ENCODE measurements around the gene OSTC. TPM values are rescaled to one million over a fixed set of nuclear protein-coding genes. Genes with fewer than 3 reads are reported as not detected.
A peak's percentile ranks its signal among the peaks of the same experiment; 100 is the strongest.

Gene OSTC
- 64.1 and 123 TPM in 2 replicates for total RNA-seq (2011; cell fraction: chromatin; rRNA removed; ENCODE audit: low replicate concordance)
- 68.4 and 89.2 TPM in 2 replicates for total RNA-seq (2011; cell fraction: nucleolus; rRNA removed)
- 127 and 150 TPM in 2 replicates for total RNA-seq (2011; cell fraction: nucleoplasm; rRNA removed)
- 93.8 and 112 TPM in 2 replicates for total RNA-seq (2014; rRNA removed)
- total RNA-seq (2014; rRNA removed; fragmentation: Illumina TruSeq; extraction: Trizol) = 235 and 252 TPM in 2 replicates
- 193 and 210 TPM in 2 replicates for total RNA-seq (2015; rRNA removed; fragmentation: Illumina TruSeq; extraction: Trizol)
- total RNA-seq (2021) = 143 and 174 TPM in 2 replicates
- polyA plus RNA-seq (2011; rRNA removed) = 225 and 241 TPM in 2 replicates
- 99.7 and 224 TPM in 2 replicates for polyA plus RNA-seq (2011; cell fraction: cytosol; rRNA removed)
- 32.2 and 80.8 TPM in 2 replicates for polyA plus RNA-seq (2011; cell fraction: nucleus; rRNA removed)
- polyA plus RNA-seq (2012) = 219 and 283 TPM in 2 replicates
- polyA plus RNA-seq (2014; fragmentation: Illumina TruSeq; extraction: Trizol) = 235 and 258 TPM in 2 replicates
- 100 to 1,000 TPM; 851 to 966 TPM for polyA plus RNA-seq (2014; fragmentation: Nextera tagmentation; extraction: Ambion mirVana)
- 177 and 182 TPM in 2 replicates for polyA plus RNA-seq (2014; rRNA removed)
- 125 and 140 TPM in 2 replicates for polyA minus RNA-seq (2011; rRNA and poly(A)+ RNA removed)
- 50.4 and 56.3 TPM in 2 replicates for polyA minus RNA-seq (2011; cell fraction: cytosol; rRNA and poly(A)+ RNA removed)
- 24.9 and 58.4 TPM in 2 replicates for polyA minus RNA-seq (2011; cell fraction: nucleus; rRNA and poly(A)+ RNA removed)
- Bru-seq, nascent RNA = percentile 93 among the genes with signal in this experiment
- percentile 96 among the genes with signal in this experiment for BruChase-seq, experiment 1, labeled RNA remaining after a 2-hour chase
- percentile 96 among the genes with signal in this experiment for BruChase-seq, experiment 2, labeled RNA remaining after a 6-hour chase
- long read RNA-seq, experiment 1, transcript OSTC-205 (3 exons, 876 nt) = minor isoform, 16 of 470 reads
- long read RNA-seq, experiment 1, transcript OSTC-201 (4 exons, 1,077 nt) = major isoform, 429 of 470 reads
- long read RNA-seq, experiment 1, partial matches to known transcripts = 15 of 470 reads
- long read RNA-seq, experiment 1, other reads (novel, unspliced or antisense) = 8 of 470 reads
- long read RNA-seq, experiment 2, transcript OSTC-201 (4 exons, 1,077 nt) = major isoform, 162 of 214 reads
- long read RNA-seq, experiment 2, partial matches to known transcripts = 9 of 214 reads
- long read RNA-seq, experiment 2, other reads (novel, unspliced or antisense) = 41 of 214 reads
- long read RNA-seq, experiment 3, transcript OSTC-201 (4 exons, 1,077 nt) = major isoform, 302 of 314 reads
- long read RNA-seq, experiment 3, partial matches to known transcripts = 4 of 314 reads
- long read RNA-seq, experiment 3, other reads (novel, unspliced or antisense) = 6 of 314 reads

DNA sequence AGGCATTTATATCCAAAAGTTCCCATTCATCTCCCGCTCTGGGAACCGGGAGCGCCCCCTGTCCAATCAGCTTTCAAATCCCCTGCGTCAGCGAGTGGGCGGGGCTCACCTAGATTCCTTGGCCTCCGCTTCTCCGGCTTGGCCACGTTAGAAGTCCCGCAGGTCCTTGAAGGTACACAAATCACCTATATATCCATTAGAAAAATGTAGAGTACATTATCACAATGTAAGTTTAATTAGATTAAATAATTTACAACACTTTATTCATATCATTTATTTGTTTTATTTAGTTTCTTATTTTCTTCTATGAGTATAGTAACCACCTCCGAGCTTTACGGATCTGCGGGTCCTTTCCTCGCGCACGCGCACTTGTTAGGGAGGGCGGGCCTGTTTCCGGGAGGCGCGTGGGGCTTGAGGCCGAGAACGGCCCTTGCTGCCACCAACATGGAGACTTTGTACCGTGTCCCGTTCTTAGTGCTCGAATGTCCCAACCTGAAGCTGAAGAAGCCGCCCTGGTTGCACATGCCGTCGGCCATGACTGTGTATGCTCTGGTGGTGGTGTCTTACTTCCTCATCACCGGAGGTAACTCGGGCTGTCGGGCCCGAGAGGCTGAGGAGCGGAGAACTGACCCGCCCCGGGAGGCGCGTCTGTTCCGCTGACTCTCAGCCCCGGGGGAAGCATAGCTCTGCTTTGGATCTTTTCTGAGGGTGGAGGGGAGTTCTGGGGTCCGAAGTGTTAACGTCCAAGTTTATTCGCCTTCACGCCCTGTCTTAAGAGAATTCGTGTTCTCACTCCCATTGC is at the start of gene OSTC:
Gene OSTC (plus strand): TSS at position 388 of the 802 bp plus-strand sequence. CDS start 57 bp downstream, at position 445.
- peak; percentile 87 to 97 (median 92) for DNase-seq (ENCODE audit: extremely low read depth in 1 of 4, low spot score in 3 of 4)
- peak within 1 kb of the TSS; percentile 96 for H3K4me2 ChIP-seq (ENCODE audit: insufficient read depth, low read length)
- ChIA-PET POLR2A (interaction anchor here (0.7 to 2.7 kb wide), 12 partner anchors 12 to 154 kb away, joined by 3 to 10 read pairs (median 3); partner anchors contain the start of gene RPL34), CTCF (ENCODE audit: low intra/inter-chr PET ratio) (no interaction called here)
- peak; percentile 89 for ATAC-seq
- peaks cover 51% of the 10 kb centered on the region for H3K79me2 ChIP-seq (ENCODE audit: control insufficient read depth, insufficient read depth, low read length)
- peaks cover 30% of the 10 kb centered on the region for H3K36me3 ChIP-seq (ENCODE audit: control insufficient read depth, insufficient read depth, low read length)
- no peaks in the 10 kb centered on the region for H3K27me3 ChIP-seq (ENCODE audit: control insufficient read depth in 2 of 2, insufficient read depth in 2 of 2, low read length in 2 of 2)
- peak; percentile 96 for FAIRE-seq
- intact Hi-C loops (cut with micrococcal nuclease) = no loop called here
- under 1% methylated on average over 43 of the region's 45 CpGs for WGBS (ENCODE audit: insufficient coverage, low coverage, missing lambda C conversion rate)
- no peaks in the 10 kb centered on the region for H3K9me3 ChIP-seq (replicated peaks; ENCODE audit: control insufficient read depth, insufficient read depth, low read depth, low read length)
- peak within 1 kb of the TSS; percentile 95 for H2AFZ ChIP-seq (ENCODE audit: low read depth, low read length)
- H3K9ac ChIP-seq (ENCODE audit: insufficient read depth in 1 of 2, low read depth in 2 of 2, low read length in 2 of 2) = peak within 1 kb of the TSS; percentile 96 to 99
- no peaks in the 10 kb centered on the region for H3K9me1 ChIP-seq (ENCODE audit: control insufficient read depth, insufficient read depth, low read length)
- no peaks in the 10 kb centered on the region for H4K20me1 ChIP-seq (replicated peaks; ENCODE audit: control insufficient read depth, insufficient read depth, low read length)
- peak within 1 kb of the TSS; percentile 50 for H3K4me3 ChIP-seq
- H3K27ac ChIP-seq (ENCODE audit: extremely low read depth, low read depth, low read length) = peak within 1 kb of the TSS; percentile 81
- TSS peak; percentile 82 for BruUV-seq (replicated peaks)
- H3K4me1 ChIP-seq (replicated peaks in 1 of 2; ENCODE audit: control insufficient read depth in 2 of 2, insufficient read depth in 2 of 2, low read length in 2 of 2) = peaks cover 0 to 3% of the 10 kb centered on the region in 2 experiments; a peak in 2 of 5 replicates
- in situ Hi-C loops (cut with MboI) = no loop called here
- peak; percentile 75; the same call in 1 of the 2 replicates for TF ChIP-seq TAF7 (tag; IDR thresholded peaks at IDR 0.05)
- TF ChIP-seq, protein P1, sequence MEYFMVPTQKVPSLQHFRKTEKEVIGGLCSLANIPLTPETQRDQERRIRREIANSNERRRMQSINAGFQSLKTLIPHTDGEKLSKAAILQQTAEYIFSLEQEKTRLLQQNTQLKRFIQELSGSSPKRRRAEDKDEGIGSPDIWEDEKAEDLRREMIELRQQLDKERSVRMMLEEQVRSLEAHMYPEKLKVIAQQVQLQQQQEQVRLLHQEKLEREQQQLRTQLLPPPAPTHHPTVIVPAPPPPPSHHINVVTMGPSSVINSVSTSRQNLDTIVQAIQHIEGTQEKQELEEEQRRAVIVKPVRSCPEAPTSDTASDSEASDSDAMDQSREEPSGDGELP (CRISPR knock-in tag; IDR thresholded peaks at IDR 0.05; ENCODE audit: borderline replicate concordance) = peak; percentile 39; the same call in 1 of the 2 replicates
- TF ChIP-seq ATF7 (IDR thresholded peaks at IDR 0.05) = peak; percentile 63
- TF ChIP-seq FOXK2 (conservative IDR thresholded peaks at IDR 0.05 in 1 of 2, IDR thresholded peaks at IDR 0.05 in 1 of 2; ENCODE audit: low read depth in 2 of 2) = peak; percentile 63 to 77
- TF ChIP-seq NFIC (IDR thresholded peaks at IDR 0.05) = peak; percentile 100
- TF ChIP-seq SIX5 (IDR thresholded peaks at IDR 0.05; ENCODE audit: borderline replicate concordance in 1 of 2, insufficient read depth in 1 of 2, low read depth in 1 of 2, low read length in 2 of 2) = no peak
- TF ChIP-seq ZNF384 (IDR thresholded peaks at IDR 0.05; ENCODE audit: low read depth, low read length) = no peak
- no peak for TF ChIP-seq SLC30A9 (CRISPR knock-in tag; IDR thresholded peaks at IDR 0.05)
- peak; percentile 55 for TF ChIP-seq POLR2H (tag; IDR thresholded peaks at IDR 0.05; ENCODE audit: low read depth)
- TF ChIP-seq CHAMP1 (IDR thresholded peaks at IDR 0.05) = peak; percentile 48; the same call in 1 of the 2 replicates
- peak; percentile 44 for TF ChIP-seq SAP30 (IDR thresholded peaks at IDR 0.05; ENCODE audit: borderline replicate concordance, insufficient read depth, low read depth, low read length, poor library complexity, severe bottlenecking)
- TF ChIP-seq ZNF184 (CRISPR knock-in tag; IDR thresholded peaks at IDR 0.05) = no peak
